ENCODE measurements around the gene NABP1.

The NABP1 gene

GRCh38 chr2:191632426-191632825 is 45.5 kb upstream of the NABP1 start:
- Histone ChIP-seq H3K36me3 (ENCODE audit: control insufficient read depth, insufficient read depth, low read length) (no peaks in the 10 kb centered on the region), H3K79me2 (no peaks in the 10 kb centered on the region), H3K4me3 (ENCODE audit: low read depth, low read length) (no peak overlapping the region), H3K4me2 (ENCODE audit: low read length) (no peak overlapping the region), H3K4me1 (no peaks in the 10 kb centered on the region), H3K27ac (no peak overlapping the region), H3K9me3 (ENCODE audit: control insufficient read depth, low read length) (no peaks in the 10 kb centered on the region), H3K27me3 (ENCODE audit: control insufficient read depth, insufficient read depth, low read length) (no peaks in the 10 kb centered on the region), H3K9ac (no peak overlapping the region), H2AFZ (no peak overlapping the region)
- no peak for TF ChIP-seq CTCF (IDR thresholded peaks at IDR 0.05)

GRCh38 chr2:191634791-191635190 is 43.1 kb upstream of the NABP1 start:
- Histone ChIP-seq H3K4me1 (no peaks in the 10 kb centered on the region), H3K4me3 (ENCODE audit: low read depth, low read length) (no peak overlapping the region), H3K36me3 (ENCODE audit: control insufficient read depth, insufficient read depth, low read length) (no peaks in the 10 kb centered on the region), H3K27me3 (ENCODE audit: control insufficient read depth, insufficient read depth, low read length) (no peaks in the 10 kb centered on the region), H3K4me2 (ENCODE audit: low read length) (no peak overlapping the region), H3K9ac (no peak overlapping the region), H3K9me3 (ENCODE audit: control insufficient read depth, low read length) (no peaks in the 10 kb centered on the region), H3K27ac (no peak overlapping the region), H3K79me2 (no peaks in the 10 kb centered on the region), H2AFZ (no peak overlapping the region)
- no peak for TF ChIP-seq CTCF (IDR thresholded peaks at IDR 0.05)

GRCh38 chr2:191635333-191636234 is 42.4 kb upstream of the NABP1 start:
- Histone ChIP-seq H3K4me1 (no peaks in the 10 kb centered on the region), H3K27ac (no peak overlapping the region), H2AFZ (no peak overlapping the region)

GRCh38 chr2:191636235-191636543 is 41.7 kb upstream of the NABP1 start:
- Histone ChIP-seq H3K36me3 (ENCODE audit: control insufficient read depth, insufficient read depth, low read length) (no peaks in the 10 kb centered on the region), H3K4me2 (ENCODE audit: low read length) (no peak overlapping the region), H3K4me3 (ENCODE audit: low read depth, low read length) (no peak overlapping the region), H3K79me2 (no peaks in the 10 kb centered on the region), H3K27me3 (ENCODE audit: control insufficient read depth, insufficient read depth, low read length) (no peaks in the 10 kb centered on the region), H3K4me1 (no peaks in the 10 kb centered on the region), H3K9ac (no peak overlapping the region), H3K27ac (no peak overlapping the region), H3K9me3 (ENCODE audit: control insufficient read depth, low read length) (no peaks in the 10 kb centered on the region), H2AFZ (no peak overlapping the region)
- no peak for TF ChIP-seq CTCF (IDR thresholded peaks at IDR 0.05)

More at GRCh38 chr2:191635333-191636234, 42.4 kb upstream of the NABP1 start:
- no peaks in the 10 kb centered on the region for H3K79me2 ChIP-seq
- no peak overlapping the region for H3K9ac ChIP-seq
- TF ChIP-seq CTCF (IDR thresholded peaks at IDR 0.05) = no peak
- H3K9me3 ChIP-seq (ENCODE audit: control insufficient read depth, low read length) = no peaks in the 10 kb centered on the region
- no peak overlapping the region for H3K4me3 ChIP-seq (ENCODE audit: low read depth, low read length)
- H3K4me2 ChIP-seq (ENCODE audit: low read length) = no peak overlapping the region
- H3K36me3 ChIP-seq (ENCODE audit: control insufficient read depth, insufficient read depth, low read length) = no peaks in the 10 kb centered on the region
- no peaks in the 10 kb centered on the region for H3K27me3 ChIP-seq (ENCODE audit: control insufficient read depth, insufficient read depth, low read length)

GRCh38 chr2:191636586-191636985 is 41.4 kb upstream of the NABP1 start:
- no peaks in the 10 kb centered on the region for H3K4me1 ChIP-seq
- H3K9me3 ChIP-seq (ENCODE audit: control insufficient read depth, low read length) = no peaks in the 10 kb centered on the region
- no peak for TF ChIP-seq CTCF (IDR thresholded peaks at IDR 0.05)
- no peak overlapping the region for H2AFZ ChIP-seq
- H3K36me3 ChIP-seq (ENCODE audit: control insufficient read depth, insufficient read depth, low read length) = no peaks in the 10 kb centered on the region
- H3K79me2 ChIP-seq = no peaks in the 10 kb centered on the region
- H3K4me2 ChIP-seq (ENCODE audit: low read length) = no peak overlapping the region
- H3K4me3 ChIP-seq (ENCODE audit: low read depth, low read length) = no peak overlapping the region
- H3K27me3 ChIP-seq (ENCODE audit: control insufficient read depth, insufficient read depth, low read length) = no peaks in the 10 kb centered on the region
- no peak overlapping the region for H3K27ac ChIP-seq
- no peak overlapping the region for H3K9ac ChIP-seq
